ENCODE data around the gene PLA2R1.

The PLA2R1 gene

GRCh38 chr2:159900343-159900742 is 162.1 kb downstream of the PLA2R1 start:
- H3K4me3 ChIP-seq (ENCODE audit: low read length) = no peak overlapping the region
- no peaks in the 10 kb centered on the region for H3K9me3 ChIP-seq (replicated peaks; ENCODE audit: low read length)
- no peak overlapping the region for H3K4me2 ChIP-seq (ENCODE audit: low read length)
- no peak overlapping the region for H3K9ac ChIP-seq (ENCODE audit: low read depth, low read length)
- H3K4me1 ChIP-seq (ENCODE audit: control insufficient read depth, insufficient read depth, low read length) = peaks cover 20% of the 10 kb centered on the region
- no peaks in the 10 kb centered on the region for H3K36me3 ChIP-seq (ENCODE audit: insufficient read depth, low read length)
- peaks cover 46% of the 10 kb centered on the region for H3K27me3 ChIP-seq (ENCODE audit: control insufficient read depth, insufficient read depth, low read length)

- H3K27me3 ChIP-seq (ENCODE audit: control insufficient read depth, insufficient read depth, low read length) = peaks cover 40% of the 10 kb centered on the region
- H3K4me1 ChIP-seq (ENCODE audit: control insufficient read depth, insufficient read depth, low read length) = peaks cover 6% of the 10 kb centered on the region
- no peak overlapping the region for H3K9ac ChIP-seq (ENCODE audit: low read depth, low read length)
- H3K36me3 ChIP-seq (ENCODE audit: insufficient read depth, low read length) = no peaks in the 10 kb centered on the region
- no peak overlapping the region for H3K4me2 ChIP-seq (ENCODE audit: low read length)
- no peak overlapping the region for H3K4me3 ChIP-seq (ENCODE audit: low read length)
- no peaks in the 10 kb centered on the region for H3K9me3 ChIP-seq (replicated peaks; ENCODE audit: low read length)
Observed at GRCh38 chr2:159898441-159898840, 164.0 kb downstream of the PLA2R1 start.

DNA sequence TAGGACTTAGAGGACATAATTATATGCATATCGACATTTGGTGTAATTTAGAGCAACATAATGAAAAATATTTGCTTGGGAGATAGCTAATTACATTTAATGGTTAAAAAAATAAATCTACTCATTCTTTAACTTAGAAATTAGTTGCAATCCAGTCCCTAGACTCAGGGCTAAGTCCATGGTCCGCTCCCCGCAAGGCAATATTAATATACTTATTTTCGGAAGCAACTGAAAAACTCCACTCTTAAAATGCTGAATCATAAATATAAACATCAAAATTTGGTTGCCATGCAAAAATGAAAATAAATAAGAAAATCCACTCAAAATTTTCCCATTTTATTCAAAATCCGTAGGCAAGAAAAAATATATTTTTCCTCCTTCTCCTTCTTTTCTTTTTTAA is 164.7 kb downstream of the PLA2R1 start:
- H3K4me3 ChIP-seq (ENCODE audit: low read length) = no peak overlapping the region
- H3K9me3 ChIP-seq (replicated peaks; ENCODE audit: low read length) = no peaks in the 10 kb centered on the region
- H3K9ac ChIP-seq (ENCODE audit: low read depth, low read length) = no peak overlapping the region
- H3K36me3 ChIP-seq (ENCODE audit: insufficient read depth, low read length) = no peaks in the 10 kb centered on the region
- no peak overlapping the region for H3K4me2 ChIP-seq (ENCODE audit: low read length)
- H3K4me1 ChIP-seq (ENCODE audit: control insufficient read depth, insufficient read depth, low read length) = no peaks in the 10 kb centered on the region
- peaks cover 40% of the 10 kb centered on the region for H3K27me3 ChIP-seq (ENCODE audit: control insufficient read depth, insufficient read depth, low read length)

DNA sequence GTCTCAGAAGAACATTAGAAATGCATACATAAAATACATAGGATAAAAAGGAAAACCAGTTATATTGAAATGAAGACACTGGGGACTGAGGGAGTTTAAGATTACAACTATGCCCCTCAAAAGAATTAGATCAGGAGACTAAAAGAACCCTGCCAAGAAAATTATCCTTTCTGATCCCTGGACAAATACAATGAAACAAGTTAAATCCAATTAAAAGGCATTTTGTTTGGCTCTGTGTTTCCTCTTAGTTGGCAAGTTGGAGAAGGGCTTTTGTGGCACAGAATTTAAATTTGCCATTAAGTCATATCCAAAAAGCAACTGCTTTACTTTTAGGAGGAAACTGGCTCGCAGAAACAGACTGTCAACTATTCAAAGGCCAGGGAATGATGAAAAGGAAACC is 165.3 kb downstream of the PLA2R1 start:
- H3K9ac ChIP-seq (ENCODE audit: low read depth, low read length) = no peak overlapping the region
- no peaks in the 10 kb centered on the region for H3K36me3 ChIP-seq (ENCODE audit: insufficient read depth, low read length)
- no peak overlapping the region for H3K4me2 ChIP-seq (ENCODE audit: low read length)
- H3K27me3 ChIP-seq (ENCODE audit: control insufficient read depth, insufficient read depth, low read length) = peaks cover 40% of the 10 kb centered on the region
- H3K4me1 ChIP-seq (ENCODE audit: control insufficient read depth, insufficient read depth, low read length) = peaks cover 1% of the 10 kb centered on the region
- H3K4me3 ChIP-seq (ENCODE audit: low read length) = no peak overlapping the region
- no peaks in the 10 kb centered on the region for H3K9me3 ChIP-seq (replicated peaks; ENCODE audit: low read length)

- no peaks in the 10 kb centered on the region for H3K9me3 ChIP-seq (replicated peaks; ENCODE audit: low read length)
- no peak overlapping the region for H3K9ac ChIP-seq (ENCODE audit: low read depth, low read length)
- peaks cover 5% of the 10 kb centered on the region for H3K4me1 ChIP-seq (ENCODE audit: control insufficient read depth, insufficient read depth, low read length)
Observed at GRCh38 chr2:159895258-159896065, 167.0 kb downstream of the PLA2R1 start.

GRCh38 chr2:159894145-159894838 is 168.1 kb downstream of the PLA2R1 start:
- H3K4me3 ChIP-seq (ENCODE audit: low read length) = no peak overlapping the region
- H3K4me2 ChIP-seq (ENCODE audit: low read length) = no peak overlapping the region
- H3K4me1 ChIP-seq (ENCODE audit: control insufficient read depth, insufficient read depth, low read length) = peaks cover 5% of the 10 kb centered on the region
- peaks cover 30% of the 10 kb centered on the region for H3K27me3 ChIP-seq (ENCODE audit: control insufficient read depth, insufficient read depth, low read length)
- H3K36me3 ChIP-seq (ENCODE audit: insufficient read depth, low read length) = no peaks in the 10 kb centered on the region
- no peaks in the 10 kb centered on the region for H3K9me3 ChIP-seq (replicated peaks; ENCODE audit: low read length)
- H3K9ac ChIP-seq (ENCODE audit: low read depth, low read length) = no peak overlapping the region

More at GRCh38 chr2:159895258-159896065, 167.0 kb downstream of the PLA2R1 start:
- Histone ChIP-seq H3K36me3 (ENCODE audit: insufficient read depth, low read length) (no peaks in the 10 kb centered on the region), H3K4me2 (ENCODE audit: low read length) (no peak overlapping the region), H3K4me3 (ENCODE audit: low read length) (no peak overlapping the region), H3K27me3 (ENCODE audit: control insufficient read depth, insufficient read depth, low read length) (peaks cover 39% of the 10 kb centered on the region)

GRCh38 chr2:159892990-159893810 is 169.2 kb downstream of the PLA2R1 start:
- Histone ChIP-seq H3K9me3 (replicated peaks; ENCODE audit: low read length) (no peaks in the 10 kb centered on the region), H3K27me3 (ENCODE audit: control insufficient read depth, insufficient read depth, low read length) (peaks cover 20% of the 10 kb centered on the region), H3K9ac (ENCODE audit: low read depth, low read length) (no peak overlapping the region), H3K4me2 (ENCODE audit: low read length) (no peak overlapping the region), H3K4me1 (ENCODE audit: control insufficient read depth, insufficient read depth, low read length) (peaks cover 5% of the 10 kb centered on the region), H3K36me3 (ENCODE audit: insufficient read depth, low read length) (no peaks in the 10 kb centered on the region), H3K4me3 (ENCODE audit: low read length) (no peak overlapping the region)

DNA sequence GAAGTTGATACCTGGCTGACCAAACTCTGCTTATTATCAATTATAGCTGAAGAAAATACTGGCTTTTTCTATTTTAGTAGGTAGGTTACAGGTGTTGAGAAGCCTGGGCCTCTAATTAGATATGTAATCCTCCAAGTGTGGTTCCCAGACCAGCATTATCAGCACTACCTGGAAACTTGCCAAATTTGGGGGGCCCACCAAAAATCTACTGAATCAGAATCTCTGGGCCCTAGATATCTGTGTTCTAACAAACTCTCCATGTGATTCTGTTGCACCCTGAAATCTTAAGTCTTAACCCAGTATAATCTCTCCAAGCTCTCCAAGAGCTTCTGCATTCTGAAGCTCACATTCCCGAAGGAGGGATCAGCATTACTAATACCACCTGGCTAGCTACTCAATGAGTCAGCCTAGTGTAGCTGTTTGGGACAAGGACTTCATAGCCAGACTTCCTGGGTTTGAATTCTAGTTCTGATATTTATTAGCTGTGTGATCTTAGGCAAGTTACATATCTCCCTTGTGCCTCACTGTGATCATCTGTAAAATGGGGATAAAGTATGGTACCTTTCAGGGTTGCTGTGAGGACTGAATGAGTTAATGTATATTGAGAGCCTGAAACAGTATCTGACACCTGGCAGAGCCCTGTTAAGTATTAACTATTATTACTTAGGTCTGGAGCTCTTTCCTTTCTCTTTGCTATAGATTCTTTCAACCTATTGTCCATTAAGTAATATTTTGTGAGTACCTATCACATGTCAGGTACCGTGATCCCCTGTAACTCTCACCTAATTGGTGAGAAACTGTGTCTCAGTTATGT is 170.3 kb downstream of the PLA2R1 start:
- Histone ChIP-seq H3K36me3 (ENCODE audit: insufficient read depth, low read length) (no peaks in the 10 kb centered on the region), H3K4me2 (ENCODE audit: low read length) (no peak overlapping the region), H3K27me3 (ENCODE audit: control insufficient read depth, insufficient read depth, low read length) (peaks cover 12% of the 10 kb centered on the region), H3K4me3 (ENCODE audit: low read length) (no peak overlapping the region), H3K9ac (ENCODE audit: low read depth, low read length) (no peak overlapping the region), H3K9me3 (replicated peaks; ENCODE audit: low read length) (no peaks in the 10 kb centered on the region), H3K4me1 (ENCODE audit: control insufficient read depth, insufficient read depth, low read length) (peaks cover 5% of the 10 kb centered on the region)

DNA sequence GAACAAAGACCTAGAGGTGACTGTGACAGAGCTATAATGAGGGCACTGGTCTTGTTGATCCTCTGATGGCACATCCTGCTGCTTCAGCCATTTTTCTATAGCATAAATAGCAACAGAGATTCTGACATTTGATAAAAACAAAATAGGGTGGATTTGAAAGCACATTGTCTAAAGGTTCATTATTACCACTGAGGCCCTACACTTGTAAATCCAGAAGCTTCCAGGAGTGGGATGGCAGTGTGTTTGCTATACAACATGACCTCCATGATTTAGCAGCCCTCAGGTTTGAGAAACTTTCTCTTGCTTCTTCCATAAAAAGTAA is 171.2 kb downstream of the PLA2R1 start:
- H3K4me1 ChIP-seq (ENCODE audit: control insufficient read depth, insufficient read depth, low read length) = peaks cover 5% of the 10 kb centered on the region
- H3K4me3 ChIP-seq (ENCODE audit: low read length) = no peak overlapping the region
- no peaks in the 10 kb centered on the region for H3K9me3 ChIP-seq (replicated peaks; ENCODE audit: low read length)
- no peak overlapping the region for H3K4me2 ChIP-seq (ENCODE audit: low read length)
- H3K36me3 ChIP-seq (ENCODE audit: insufficient read depth, low read length) = no peaks in the 10 kb centered on the region
- H3K9ac ChIP-seq (ENCODE audit: low read depth, low read length) = no peak overlapping the region
- peaks cover 5% of the 10 kb centered on the region for H3K27me3 ChIP-seq (ENCODE audit: control insufficient read depth, insufficient read depth, low read length)

- Histone ChIP-seq H3K9ac (ENCODE audit: low read depth, low read length) (no peak overlapping the region), H3K36me3 (ENCODE audit: insufficient read depth, low read length) (no peaks in the 10 kb centered on the region), H3K4me2 (ENCODE audit: low read length) (no peak overlapping the region), H3K4me3 (ENCODE audit: low read length) (no peak overlapping the region), H3K27me3 (ENCODE audit: control insufficient read depth, insufficient read depth, low read length) (peaks cover 2% of the 10 kb centered on the region), H3K4me1 (ENCODE audit: control insufficient read depth, insufficient read depth, low read length) (peaks cover 5% of the 10 kb centered on the region), H3K9me3 (replicated peaks; ENCODE audit: low read length) (no peaks in the 10 kb centered on the region)
Observed at GRCh38 chr2:159890551-159891266, 171.7 kb downstream of the PLA2R1 start.

Data from skeletal muscle satellite cell (primary cell).